ENCODE data around the gene ADTRP. TPM values are rescaled to one million over a fixed set of nuclear protein-coding genes. Genes with fewer than 3 reads are reported as not detected.

Gene ADTRP
- polyA plus RNA-seq, 4 donors, result 28.5 to 73.4 (median 59.2) TPM

DNA sequence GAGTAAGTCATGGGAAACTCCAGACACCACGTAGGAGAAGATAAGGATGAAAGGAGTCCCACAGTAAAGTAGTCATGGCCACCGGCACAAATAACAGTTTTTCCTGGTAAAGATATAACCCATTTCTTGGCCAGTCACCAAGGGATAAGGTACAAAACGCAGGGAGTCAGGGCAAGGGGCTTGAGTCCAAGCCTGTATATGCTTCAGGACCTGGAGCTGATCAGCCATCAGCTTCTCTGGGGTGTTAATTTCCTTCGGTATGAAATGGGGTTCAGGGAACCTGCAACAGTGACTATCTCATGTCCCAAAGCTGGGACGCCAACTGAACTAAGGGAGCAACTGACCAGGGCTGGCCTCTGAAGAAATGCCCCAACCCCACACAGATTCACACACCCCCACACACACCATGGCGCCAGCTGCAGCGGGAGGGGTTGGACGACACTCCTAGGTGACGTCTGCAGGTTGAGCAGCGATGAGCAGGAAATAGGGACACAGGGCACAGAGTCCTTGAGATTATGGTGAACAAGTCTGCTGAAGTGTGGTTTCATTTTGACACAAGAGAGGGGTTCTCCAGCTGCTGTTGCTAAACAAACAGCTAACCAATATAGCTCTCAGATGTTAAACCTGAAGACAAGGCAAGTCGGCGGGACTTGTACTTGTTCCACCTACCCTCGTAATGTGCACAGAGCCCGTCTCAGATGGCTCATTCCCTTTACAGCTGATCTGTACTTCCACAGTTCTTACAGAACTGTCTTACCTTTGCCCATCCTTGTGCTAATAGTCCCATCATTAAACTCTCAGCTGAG lies 7.4 kb upstream of the ADTRP start:
- no peaks in the 10 kb centered on the region for H3K27me3 ChIP-seq (ENCODE audit: control insufficient read depth in 3 of 3, insufficient read depth in 3 of 3, low read length in 3 of 3)
- peaks cover 0 to 16% (median 0%) of the 10 kb centered on the region in 3 donors for H3K4me1 ChIP-seq (ENCODE audit: control insufficient read depth in 3 of 3, insufficient read depth in 2 of 3, low read depth in 1 of 3, low read length in 2 of 3)
- peak; percentile 86 to 92 for DNase-seq
- H3K36me3 ChIP-seq (ENCODE audit: control insufficient read depth in 3 of 3, insufficient read depth in 2 of 3, low read depth in 1 of 3, low read length in 3 of 3), result no peaks in the 10 kb centered on the region
- H3K4me3 ChIP-seq (ENCODE audit: low read depth in 1 of 3, low read length in 3 of 3), result peak overlapping the region in 2 of 3 donors; percentile 21 to 46
- WGBS, 3 donors, result 4 to 45% (median 17%) methylated on average over 14 of the region's 14 CpGs
- peak overlapping the region; percentile 91 to 93 (median 92) for H3K27ac ChIP-seq (ENCODE audit: low read depth in 1 of 3, low read length in 2 of 3)
- no peak for FAIRE-seq
- H3K9me3 ChIP-seq (ENCODE audit: control insufficient read depth in 2 of 2, insufficient read depth in 1 of 2, low read depth in 1 of 2, low read length in 1 of 2), result no peaks in the 10 kb centered on the region

DNA sequence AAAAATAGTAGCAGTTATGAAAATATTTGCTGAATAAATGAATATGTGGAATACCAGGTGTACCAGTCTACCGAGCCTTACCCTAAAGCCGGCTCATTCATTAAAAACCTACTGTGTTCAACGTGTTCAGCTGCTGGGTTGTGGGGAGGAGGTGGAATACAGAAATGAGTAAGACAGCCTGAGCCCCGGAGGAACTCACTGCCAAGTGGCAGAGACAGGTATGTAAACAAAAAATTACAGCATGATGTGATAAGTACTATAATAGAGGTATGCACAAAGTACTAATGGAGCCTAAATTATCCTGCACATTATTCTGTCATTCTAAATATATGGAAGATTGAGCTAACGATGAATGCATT lies 6.8 kb upstream of the ADTRP start:
- peak overlapping the region; percentile 91 to 93 (median 92) for H3K27ac ChIP-seq (ENCODE audit: low read depth in 1 of 3, low read length in 2 of 3)
- WGBS, 3 donors, result 7 to 56% (median 15%) methylated on average over 5 of the region's 5 CpGs
- no peaks in the 10 kb centered on the region for H3K9me3 ChIP-seq (ENCODE audit: control insufficient read depth in 2 of 2, insufficient read depth in 1 of 2, low read depth in 1 of 2, low read length in 1 of 2)
- H3K4me3 ChIP-seq (ENCODE audit: low read depth in 1 of 3, low read length in 3 of 3), result peak overlapping the region in 1 of 3 donors; percentile 21
- no peaks in the 10 kb centered on the region for H3K36me3 ChIP-seq (ENCODE audit: control insufficient read depth in 3 of 3, insufficient read depth in 2 of 3, low read depth in 1 of 3, low read length in 3 of 3)
- FAIRE-seq, result no peak
- peaks cover 0 to 16% (median 0%) of the 10 kb centered on the region in 3 donors for H3K4me1 ChIP-seq (ENCODE audit: control insufficient read depth in 3 of 3, insufficient read depth in 2 of 3, low read depth in 1 of 3, low read length in 2 of 3)
- H3K27me3 ChIP-seq (ENCODE audit: control insufficient read depth in 3 of 3, insufficient read depth in 3 of 3, low read length in 3 of 3), result no peaks in the 10 kb centered on the region
- no peak for DNase-seq

DNA sequence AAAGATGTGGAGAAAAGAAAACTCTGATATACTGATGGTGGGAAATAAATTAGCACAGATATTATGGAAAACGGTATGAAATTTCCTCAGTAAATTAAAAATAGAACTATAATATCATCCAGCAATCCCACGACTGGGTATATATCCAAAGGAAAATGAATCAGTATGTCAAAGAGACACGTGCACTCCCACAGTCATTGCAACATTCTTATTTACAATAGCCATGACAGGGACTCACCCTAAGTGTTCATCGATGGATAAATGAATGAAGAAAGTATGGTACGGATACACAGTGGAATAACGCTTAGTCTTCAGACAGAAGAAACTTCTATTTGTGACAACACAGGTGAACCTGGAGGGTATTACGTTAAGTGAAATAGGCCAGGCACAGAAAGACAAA lies 5.7 kb upstream of the ADTRP start:
- H3K4me3 ChIP-seq (ENCODE audit: low read depth in 1 of 3, low read length in 3 of 3), result no peak overlapping the region
- DNase-seq (no peak), FAIRE-seq (no peak)
- no peak overlapping the region for H3K27ac ChIP-seq (ENCODE audit: low read depth in 1 of 3, low read length in 2 of 3)
- WGBS, 3 donors, result 72 to 80% (median 78%) methylated on average over 7 of the region's 7 CpGs
- H3K36me3 ChIP-seq (ENCODE audit: control insufficient read depth in 3 of 3, insufficient read depth in 2 of 3, low read depth in 1 of 3, low read length in 3 of 3), result no peaks in the 10 kb centered on the region
- no peaks in the 10 kb centered on the region for H3K27me3 ChIP-seq (ENCODE audit: control insufficient read depth in 3 of 3, insufficient read depth in 3 of 3, low read length in 3 of 3)
- H3K4me1 ChIP-seq (ENCODE audit: control insufficient read depth in 3 of 3, insufficient read depth in 2 of 3, low read depth in 1 of 3, low read length in 2 of 3), result peaks cover 0 to 23% (median 0%) of the 10 kb centered on the region in 3 donors
- H3K9me3 ChIP-seq (ENCODE audit: control insufficient read depth in 2 of 2, insufficient read depth in 1 of 2, low read depth in 1 of 2, low read length in 1 of 2), result no peaks in the 10 kb centered on the region

DNA sequence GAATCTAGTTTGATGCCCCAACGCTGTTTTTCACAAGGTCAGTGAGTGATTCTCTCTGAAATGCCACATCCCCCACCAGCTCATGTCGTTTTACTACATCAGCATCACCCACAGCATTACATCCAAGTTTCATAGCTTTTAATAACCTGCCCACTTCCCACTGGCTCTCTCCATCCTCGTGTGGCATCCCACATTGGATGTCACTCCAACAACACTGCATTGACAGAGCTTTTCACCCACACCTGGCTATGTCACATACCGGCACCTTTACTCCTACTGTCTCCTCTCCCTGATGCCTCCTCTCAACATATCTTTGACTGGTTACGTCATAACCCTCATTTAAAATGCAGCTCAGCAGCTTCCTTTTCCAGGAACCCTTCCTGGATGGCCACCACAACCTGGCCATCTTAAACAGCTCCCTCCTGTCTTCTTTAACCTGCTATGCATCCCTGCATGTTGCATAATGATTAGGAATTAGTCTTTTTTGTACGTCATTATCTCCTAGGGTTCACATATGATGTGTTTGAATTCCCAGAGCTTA lies 5.0 kb upstream of the ADTRP start:
- H3K4me3 ChIP-seq (ENCODE audit: low read depth in 1 of 3, low read length in 3 of 3), result no peak overlapping the region
- no peak for FAIRE-seq
- H3K9me3 ChIP-seq (ENCODE audit: control insufficient read depth in 2 of 2, insufficient read depth in 1 of 2, low read depth in 1 of 2, low read length in 1 of 2), result no peaks in the 10 kb centered on the region
- no peaks in the 10 kb centered on the region for H3K36me3 ChIP-seq (ENCODE audit: control insufficient read depth in 3 of 3, insufficient read depth in 2 of 3, low read depth in 1 of 3, low read length in 3 of 3)
- WGBS, 3 donors, result 83 to 88% (median 87%) methylated on average over 6 of the region's 6 CpGs
- H3K27ac ChIP-seq (ENCODE audit: low read depth in 1 of 3, low read length in 2 of 3), result no peak overlapping the region
- H3K4me1 ChIP-seq (ENCODE audit: control insufficient read depth in 3 of 3, insufficient read depth in 2 of 3, low read depth in 1 of 3, low read length in 2 of 3), result peaks cover 0 to 29% (median 0%) of the 10 kb centered on the region in 3 donors
- no peak for DNase-seq
- H3K27me3 ChIP-seq (ENCODE audit: control insufficient read depth in 3 of 3, insufficient read depth in 3 of 3, low read length in 3 of 3), result no peaks in the 10 kb centered on the region

DNA sequence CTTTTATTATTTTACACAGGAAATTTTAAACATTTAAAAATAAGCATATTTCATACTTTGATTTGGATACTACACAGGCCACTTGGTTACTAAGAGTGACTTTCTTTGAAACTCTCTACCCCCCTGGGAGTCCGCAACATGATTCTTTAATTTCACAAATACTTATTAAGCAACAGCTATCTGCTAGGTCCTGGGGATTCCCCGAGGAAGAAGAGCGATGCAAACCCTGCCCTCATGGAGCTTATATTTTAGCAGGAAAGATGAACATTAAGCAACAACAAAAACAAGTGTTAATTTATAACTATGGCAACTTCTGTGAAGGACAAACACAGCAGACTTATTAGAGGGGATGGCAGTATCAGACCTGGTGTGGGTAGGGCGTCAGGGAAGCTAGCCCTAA lies 3.9 kb upstream of the ADTRP start:
- Histone ChIP-seq H3K27me3 (ENCODE audit: control insufficient read depth in 3 of 3, insufficient read depth in 3 of 3, low read length in 3 of 3) (no peaks in the 10 kb centered on the region), H3K36me3 (ENCODE audit: control insufficient read depth in 3 of 3, insufficient read depth in 2 of 3, low read depth in 1 of 3, low read length in 3 of 3) (no peaks in the 10 kb centered on the region), H3K27ac (ENCODE audit: low read depth in 1 of 3, low read length in 2 of 3) (no peak overlapping the region), H3K4me3 (ENCODE audit: low read depth in 1 of 3, low read length in 3 of 3) (no peak overlapping the region), H3K4me1 (ENCODE audit: control insufficient read depth in 3 of 3, insufficient read depth in 2 of 3, low read depth in 1 of 3, low read length in 2 of 3) (peaks cover 0 to 39% (median 0%) of the 10 kb centered on the region in 3 donors), H3K9me3 (ENCODE audit: control insufficient read depth in 2 of 2, insufficient read depth in 1 of 2, low read depth in 1 of 2, low read length in 1 of 2) (no peaks in the 10 kb centered on the region)
- 84 to 95% (median 85%) methylated on average over 4 of the region's 4 CpGs for WGBS, 3 donors
- FAIRE-seq (no peak), DNase-seq (no peak)

DNA sequence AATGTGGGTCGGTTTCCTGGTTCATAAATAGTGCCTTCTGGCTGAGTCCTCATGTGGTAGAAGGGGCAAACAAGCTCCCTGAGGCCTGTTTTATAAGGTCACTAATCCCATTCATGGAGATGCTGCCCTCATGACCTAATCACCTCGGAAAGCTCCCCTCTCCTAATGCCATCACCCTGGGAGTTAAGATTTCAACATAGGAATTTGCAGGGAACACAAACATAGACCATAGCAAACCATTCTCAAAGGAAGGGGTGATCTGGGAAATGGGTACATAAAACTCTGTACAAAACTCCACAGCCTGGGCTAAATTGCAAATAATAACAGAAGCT lies 1.5 kb upstream of the ADTRP start:
- no peaks in the 10 kb centered on the region for H3K27me3 ChIP-seq (ENCODE audit: control insufficient read depth in 3 of 3, insufficient read depth in 3 of 3, low read length in 3 of 3)
- H3K27ac ChIP-seq (ENCODE audit: low read depth in 1 of 3, low read length in 2 of 3), result peak overlapping the region in 1 of 3 donors; percentile 97
- no peak for DNase-seq
- FAIRE-seq, result no peak
- H3K4me3 ChIP-seq (ENCODE audit: low read depth in 1 of 3, low read length in 3 of 3), result no peak overlapping the region
- H3K4me1 ChIP-seq (ENCODE audit: control insufficient read depth in 3 of 3, insufficient read depth in 2 of 3, low read depth in 1 of 3, low read length in 2 of 3), result peaks cover 0 to 33% (median 0%) of the 10 kb centered on the region in 3 donors
- WGBS, 3 donors, result 21 to 59% (median 38%) methylated on average over 2 of the region's 2 CpGs
- H3K36me3 ChIP-seq (ENCODE audit: control insufficient read depth in 3 of 3, insufficient read depth in 2 of 3, low read depth in 1 of 3, low read length in 3 of 3), result no peaks in the 10 kb centered on the region
- H3K9me3 ChIP-seq (ENCODE audit: control insufficient read depth in 2 of 2, insufficient read depth in 1 of 2, low read depth in 1 of 2, low read length in 1 of 2), result no peaks in the 10 kb centered on the region

DNA sequence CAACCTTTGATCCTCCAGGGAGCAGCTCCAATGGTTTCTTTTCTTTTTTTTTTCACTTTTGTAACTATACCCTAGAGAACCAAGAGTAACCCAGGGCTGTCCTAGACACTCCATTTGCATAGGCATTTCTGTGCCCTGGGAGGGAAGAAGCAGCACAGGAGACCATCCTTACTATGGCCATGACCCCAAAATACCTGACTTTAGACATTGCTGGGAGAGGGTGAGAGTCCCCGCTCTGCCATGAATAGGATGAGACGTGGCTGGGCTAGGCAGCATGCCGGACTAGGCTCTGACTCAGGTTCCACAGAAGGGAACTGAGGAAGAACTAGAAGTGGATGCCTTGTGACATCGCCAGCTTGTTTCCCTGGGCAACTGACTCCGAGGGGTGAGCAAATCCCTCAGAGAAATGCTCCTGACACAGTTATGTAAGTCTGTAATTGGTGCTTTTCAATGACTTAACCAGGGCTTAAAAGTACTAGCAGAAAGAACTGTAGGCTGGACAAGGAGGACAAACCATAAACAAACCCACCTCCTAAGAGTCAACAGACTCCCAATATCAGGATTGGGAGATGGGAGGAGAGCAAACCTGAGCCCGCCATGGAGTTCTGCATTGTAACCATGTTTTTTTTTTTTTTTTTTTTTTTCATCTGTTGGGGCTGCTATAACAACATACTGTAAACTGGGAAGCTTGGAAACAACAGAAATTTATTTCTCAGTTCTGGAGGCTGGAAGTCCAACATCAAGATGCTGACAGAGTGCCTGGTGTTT lies 910 bp upstream of the ADTRP start:
- no peaks in the 10 kb centered on the region for H3K27me3 ChIP-seq (ENCODE audit: control insufficient read depth in 3 of 3, insufficient read depth in 3 of 3, low read length in 3 of 3)
- no peak for FAIRE-seq
- WGBS, 3 donors, result 41 to 61% (median 60%) methylated on average over 6 of the region's 6 CpGs
- peak; percentile 37 to 87 for DNase-seq
- H3K4me3 ChIP-seq (ENCODE audit: low read depth in 1 of 3, low read length in 3 of 3), result peak overlapping the region in 1 of 3 donors; percentile 14
- H3K36me3 ChIP-seq (ENCODE audit: control insufficient read depth in 3 of 3, insufficient read depth in 2 of 3, low read depth in 1 of 3, low read length in 3 of 3), result no peaks in the 10 kb centered on the region
- no peaks in the 10 kb centered on the region for H3K9me3 ChIP-seq (ENCODE audit: control insufficient read depth in 2 of 2, insufficient read depth in 1 of 2, low read depth in 1 of 2, low read length in 1 of 2)
- H3K27ac ChIP-seq (ENCODE audit: low read depth in 1 of 3, low read length in 2 of 3), result peak overlapping the region; percentile 87 to 97 (median 89)
- H3K4me1 ChIP-seq (ENCODE audit: control insufficient read depth in 3 of 3, insufficient read depth in 2 of 3, low read depth in 1 of 3, low read length in 2 of 3), result peaks cover 0 to 35% (median 2%) of the 10 kb centered on the region in 3 donors

DNA sequence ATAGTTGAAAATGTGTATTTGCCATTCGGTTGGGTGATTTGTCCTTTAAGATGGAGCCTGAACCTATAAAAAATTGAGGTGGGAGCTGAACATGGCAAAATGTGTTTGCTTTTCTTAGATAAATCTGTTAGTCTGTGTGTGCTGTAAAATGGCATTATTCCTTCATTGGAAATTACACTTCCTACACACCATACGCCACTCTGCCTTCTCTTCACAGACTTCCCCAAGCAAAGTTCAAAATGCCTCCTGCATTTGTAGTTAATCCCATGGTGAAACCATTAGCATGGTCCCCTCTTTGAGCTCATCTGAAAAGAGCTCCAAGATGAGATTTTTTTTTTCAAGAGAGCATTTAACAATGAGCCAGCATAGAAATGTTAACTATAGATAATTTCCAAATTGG lies 567 bp downstream of the ADTRP start:
- H3K4me3 ChIP-seq (ENCODE audit: low read depth in 1 of 3, low read length in 3 of 3), result peak overlapping the region in 2 of 3 donors; percentile 41 to 54
- no peaks in the 10 kb centered on the region for H3K9me3 ChIP-seq (ENCODE audit: control insufficient read depth in 2 of 2, insufficient read depth in 1 of 2, low read depth in 1 of 2, low read length in 1 of 2)
- H3K36me3 ChIP-seq (ENCODE audit: control insufficient read depth in 3 of 3, insufficient read depth in 2 of 3, low read depth in 1 of 3, low read length in 3 of 3), result no peaks in the 10 kb centered on the region
- H3K27me3 ChIP-seq (ENCODE audit: control insufficient read depth in 3 of 3, insufficient read depth in 3 of 3, low read length in 3 of 3), result no peaks in the 10 kb centered on the region
- DNase-seq, result peak in 1 of 2 donors; percentile 42
- peak overlapping the region; percentile 84 to 97 (median 89) for H3K27ac ChIP-seq (ENCODE audit: low read depth in 1 of 3, low read length in 2 of 3)
- peaks cover 0 to 35% (median 2%) of the 10 kb centered on the region in 3 donors for H3K4me1 ChIP-seq (ENCODE audit: control insufficient read depth in 3 of 3, insufficient read depth in 2 of 3, low read depth in 1 of 3, low read length in 2 of 3)
- WGBS, 3 donors, result 27 to 63% (median 50%) methylated on average over 2 of the region's 2 CpGs
- no peak for FAIRE-seq

Data from small intestine (tissue), 7 donors.